RWPE2 (cell line): ENCODE data around the gene ENDOV.

Source experiments
- ATAC-seq: fragments of 200-7000 bp; cut with Tn5 transposase; 3 replicates; pipeline ENCODE4 v1.9.1; 2021; ENCODE audit warnings: low read depth
- DNase-seq: peaks from one replicate; pipeline ENCODE4 v3.0.0-alpha.2; 2020; ENCODE audit warnings: low spot score
- H3K27ac ChIP-seq: fragments of 450-650 bp; 2 replicates; pipeline ENCODE4 v1.5.1; 2017; ENCODE audit warnings: mild to moderate bottlenecking; ENCODE audit not compliant: poor library complexity, severe bottlenecking
- H3K27me3 ChIP-seq: fragments of 250-450 bp; sonication (Bioruptor Pico); 2 replicates; pipeline ENCODE4 v1.5.1; 2021; ENCODE audit warnings: mild to moderate bottlenecking, moderate library complexity; ENCODE audit not compliant: insufficient read depth, poor library complexity, severe bottlenecking
- H3K36me3 ChIP-seq: fragments of 250-450 bp; sonication (Bioruptor Pico); 2 replicates; pipeline ENCODE4 v1.5.1; 2020; ENCODE audit warnings: low read depth, mild to moderate bottlenecking, moderate library complexity
- H3K4me1 ChIP-seq: fragments of 250-450 bp; sonication (Bioruptor Pico); 2 replicates; pipeline ENCODE4 v1.5.1; 2021; ENCODE audit warnings: mild to moderate bottlenecking, moderate library complexity; ENCODE audit not compliant: insufficient read depth, poor library complexity, severe bottlenecking
- H3K4me3 ChIP-seq: fragments of 250-450 bp; sonication (Bioruptor Pico); 2 replicates; pipeline ENCODE4 v1.5.1; 2021; ENCODE audit warnings: mild to moderate bottlenecking, moderate library complexity; ENCODE audit not compliant: severe bottlenecking
- H3K9me3 ChIP-seq: fragments of 250-450 bp; sonication (Bioruptor Pico); 2 replicates; pipeline ENCODE4 v1.5.1; 2021; ENCODE audit warnings: mild to moderate bottlenecking, moderate library complexity; ENCODE audit not compliant: severe bottlenecking
- CTCF ChIP-seq: fragments of 450-650 bp; IDR thresholded peaks from one replicate; pipeline ENCODE4 v1.5.1; 2017; ENCODE audit warnings: mild to moderate bottlenecking, moderate library complexity; ENCODE audit not compliant: poor library complexity, severe bottlenecking

Gene ENDOV

GRCh38 chr17:80454557-80455335 is 39.8 kb downstream of the ENDOV start:
- Histone ChIP-seq H3K27ac (peak overlapping the region; percentile 60), H3K4me3 (peak overlapping the region; percentile 70), H3K27me3 (no peaks in the 10 kb centered on the region), H3K4me1 (peaks cover 8% of the 10 kb centered on the region), H3K36me3 (no peaks in the 10 kb centered on the region), H3K9me3 (no peaks in the 10 kb centered on the region)
- TF ChIP-seq CTCF, result no peak
- DNase-seq (peak; percentile 97), ATAC-seq (peak; percentile 90)

- H3K36me3 ChIP-seq, result no peaks in the 10 kb centered on the region
- no peaks in the 10 kb centered on the region for H3K27me3 ChIP-seq
- H3K9me3 ChIP-seq, result no peaks in the 10 kb centered on the region
- DNase-seq, result no peak
- no peak for TF ChIP-seq CTCF
- peaks cover 8% of the 10 kb centered on the region for H3K4me1 ChIP-seq
- H3K27ac ChIP-seq, result peak overlapping the region; percentile 60
- peak overlapping the region; percentile 70 for H3K4me3 ChIP-seq
- ATAC-seq, result peak; percentile 46; the same call in 1 of the 3 replicates
These were observed 40.4 kb downstream of the ENDOV start for GRCh38 chr17:80455336-80455710.

DNA sequence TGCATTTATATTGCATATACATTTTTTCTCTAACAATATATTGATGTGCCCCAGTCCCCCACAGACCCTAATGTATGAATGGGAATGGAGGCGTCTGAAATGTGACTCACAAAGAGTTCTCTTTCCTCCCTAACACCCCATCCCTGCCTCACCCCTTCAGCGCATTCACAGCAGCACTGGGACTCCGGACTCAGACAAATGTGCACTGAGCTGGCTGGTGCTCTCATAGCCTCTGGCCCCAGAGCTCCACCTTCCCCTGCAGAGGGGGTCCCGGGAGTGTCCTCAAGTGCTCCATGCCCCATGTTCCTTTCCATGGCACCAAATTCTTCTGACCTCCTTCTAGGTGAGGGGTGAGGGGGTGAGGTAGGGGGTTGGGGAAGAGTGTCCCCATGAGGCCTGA is 40.8 kb downstream of the ENDOV start:
- TF ChIP-seq CTCF, result no peak
- H3K4me3 ChIP-seq, result no peak overlapping the region
- H3K9me3 ChIP-seq, result no peaks in the 10 kb centered on the region
- DNase-seq (no peak), ATAC-seq (no peak)
- peaks cover 8% of the 10 kb centered on the region for H3K4me1 ChIP-seq
- peak overlapping the region; percentile 60 for H3K27ac ChIP-seq
- no peaks in the 10 kb centered on the region for H3K36me3 ChIP-seq
- H3K27me3 ChIP-seq, result no peaks in the 10 kb centered on the region

- ATAC-seq, result no peak
These were observed 41.7 kb downstream of the ENDOV start for GRCh38 chr17:80456465-80457235.

More at GRCh38 chr17:80456465-80457235, 41.7 kb downstream of the ENDOV start:
- no peak for TF ChIP-seq CTCF
- no peak for DNase-seq
- no peaks in the 10 kb centered on the region for H3K9me3 ChIP-seq
- H3K4me3 ChIP-seq, result no peak overlapping the region
- H3K4me1 ChIP-seq, result peaks cover 8% of the 10 kb centered on the region
- H3K27ac ChIP-seq, result no peak overlapping the region
- no peaks in the 10 kb centered on the region for H3K27me3 ChIP-seq
- H3K36me3 ChIP-seq, result no peaks in the 10 kb centered on the region
